Neural cell (in vitro differentiated cells): Measurements from ENCODE around the gene MCAM.

Source experiments
- EZH2 ChIP-seq: fragments of 200-600, 300-800 bp; shearing (Covaris generic), sonication (generic); IDR thresholded peaks from 2 replicates; pipeline ENCODE4 v1.6.1; 2014; ENCODE audit warnings: antibody characterized with exemption, low read length, borderline replicate concordance, mild to moderate bottlenecking; ENCODE audit not compliant: insufficient read depth, poor library complexity, severe bottlenecking
- TAF1 ChIP-seq: IDR thresholded peaks from 2 replicates; pipeline ENCODE4 v1.6.1; 2012; ENCODE audit warnings: low read depth

- TF ChIP-seq TAF1 (no peak), EZH2 (no peak)
These were observed 23.6 kb upstream of the MCAM start, which contains the start of gene C1QTNF5 for GRCh38 chr11:119340335-119341221.
